Thymus (tissue), 11 donors: ENCODE measurements around the gene KATNB1. TPM values are rescaled to one million over a fixed set of nuclear protein-coding genes. Genes with fewer than 3 reads are reported as not detected.
A peak's percentile ranks its signal among the peaks of the same experiment; 100 is the strongest.

ENCODE experiments used
- DNase-seq, 9 donors: peaks; one replicate each; pipeline ENCODE4 v3.0.0-alpha.2; 2013; ENCODE audit warnings: low spot score in 9 of 9, low read depth in 6 of 9, missing footprints in 1 of 9
- H3K27ac ChIP-seq, 2 donors: one replicate each; pipeline ENCODE4 v1.5.1; 2013; ENCODE audit warnings: control low read depth in 1 of 2, low read depth in 1 of 2, low read length in 1 of 2, mild to moderate bottlenecking in 1 of 2, moderate library complexity in 1 of 2
- H3K27me3 ChIP-seq, 2 donors: one replicate each; pipeline ENCODE4 v1.5.1; 2013; ENCODE audit warnings: low read length in 1 of 2; ENCODE audit not compliant: control insufficient read depth in 2 of 2, insufficient read depth in 1 of 2
- H3K36me3 ChIP-seq, 2 donors: one replicate each; pipeline ENCODE4 v1.5.1; 2013; ENCODE audit warnings: low read length in 1 of 2, mild to moderate bottlenecking in 1 of 2, moderate library complexity in 1 of 2; ENCODE audit not compliant: control insufficient read depth in 2 of 2, insufficient read depth in 2 of 2
- H3K4me1 ChIP-seq, 2 donors: one replicate each; pipeline ENCODE4 v1.5.1; 2013; ENCODE audit warnings: low read length in 2 of 2; ENCODE audit not compliant: control insufficient read depth in 2 of 2, insufficient read depth in 2 of 2
- H3K4me3 ChIP-seq, 2 donors: one replicate each; pipeline ENCODE4 v1.5.1; 2013; ENCODE audit warnings: low read length in 2 of 2, control low read depth in 1 of 2, mild to moderate bottlenecking in 1 of 2
- H3K9me3 ChIP-seq, 2 donors: one replicate each; pipeline ENCODE4 v1.5.1; 2013; ENCODE audit warnings: low read length in 1 of 2, mild to moderate bottlenecking in 1 of 2; ENCODE audit not compliant: control insufficient read depth in 2 of 2, insufficient read depth in 1 of 2
- WGBS: extraction: QIAGEN DNeasy Blood & Tissue Kit; methylation state at CpG from one replicate; pipeline ENCODE4 v1.1.7; 2013; 5-methylcytosine and 5-hydroxymethylcytosine counted together
- polyA plus RNA-seq: library from polyadenylated mRNA; stranded (reverse); fragments of 200-250 nt; gene quantifications from one replicate; pipeline ENCODE4 v1.2.3, GENCODE V29; 2013
- total RNA-seq: library from RNA; stranded (reverse); fragments of 120-200 nt; gene quantifications from one replicate; pipeline ENCODE4 v1.2.4, GENCODE V29; 2013
- donor health status: healthy.

KATNB1 gene
- total and polyA plus RNA-seq, 2 donors: 13.3 to 15.1 TPM

DNA sequence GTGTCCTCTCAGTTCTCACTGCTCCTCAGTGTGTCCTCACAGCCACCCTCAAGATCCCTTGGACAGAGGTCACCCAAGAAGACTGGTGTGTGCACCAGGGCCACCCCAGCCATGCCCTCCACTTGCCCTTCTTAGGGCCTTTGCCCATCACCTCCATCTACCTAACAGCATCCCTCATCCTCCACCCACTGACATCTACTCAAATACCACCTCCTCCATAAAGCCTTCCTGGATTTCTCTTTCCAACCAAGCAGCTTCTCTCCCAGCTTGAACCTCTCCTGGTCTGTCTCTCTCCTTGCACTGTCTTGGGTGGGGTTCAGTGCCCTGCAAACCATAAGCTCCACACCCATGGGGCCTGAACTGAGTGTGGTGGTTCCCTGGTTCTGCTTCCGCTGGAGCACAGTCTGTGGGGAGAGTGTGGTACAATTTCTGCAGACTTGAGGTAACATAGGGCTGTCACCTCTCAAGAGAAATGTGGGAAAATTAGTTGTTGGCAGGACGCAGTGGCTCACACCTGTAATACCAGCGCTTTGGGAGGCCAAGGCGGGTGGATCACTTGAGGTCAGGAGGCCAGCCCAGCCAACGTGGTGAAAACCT, 14.4 kb downstream of the KATNB1 start:
- Histone ChIP-seq H3K4me3 (no peak overlapping the region), H3K9me3 (no peaks in the 10 kb centered on the region), H3K4me1 (no peaks in the 10 kb centered on the region), H3K36me3 (peaks cover 13 to 50% of the 10 kb centered on the region in 2 donors), H3K27ac (no peak overlapping the region), H3K27me3 (no peaks in the 10 kb centered on the region)
- no peak for DNase-seq
- WGBS: 94% methylated on average over 5 of the region's 5 CpGs

- Histone ChIP-seq H3K27me3 (no peaks in the 10 kb centered on the region), H3K27ac (no peak overlapping the region), H3K9me3 (no peaks in the 10 kb centered on the region), H3K4me1 (no peaks in the 10 kb centered on the region), H3K4me3 (no peak overlapping the region), H3K36me3 (peaks cover 18 to 60% of the 10 kb centered on the region in 2 donors)
- 98% methylated on average over 24 of the region's 24 CpGs for WGBS
- DNase-seq: no peak
Observed at GRCh38 chr16:57750796-57751538, 15.4 kb downstream of the KATNB1 start.

DNA sequence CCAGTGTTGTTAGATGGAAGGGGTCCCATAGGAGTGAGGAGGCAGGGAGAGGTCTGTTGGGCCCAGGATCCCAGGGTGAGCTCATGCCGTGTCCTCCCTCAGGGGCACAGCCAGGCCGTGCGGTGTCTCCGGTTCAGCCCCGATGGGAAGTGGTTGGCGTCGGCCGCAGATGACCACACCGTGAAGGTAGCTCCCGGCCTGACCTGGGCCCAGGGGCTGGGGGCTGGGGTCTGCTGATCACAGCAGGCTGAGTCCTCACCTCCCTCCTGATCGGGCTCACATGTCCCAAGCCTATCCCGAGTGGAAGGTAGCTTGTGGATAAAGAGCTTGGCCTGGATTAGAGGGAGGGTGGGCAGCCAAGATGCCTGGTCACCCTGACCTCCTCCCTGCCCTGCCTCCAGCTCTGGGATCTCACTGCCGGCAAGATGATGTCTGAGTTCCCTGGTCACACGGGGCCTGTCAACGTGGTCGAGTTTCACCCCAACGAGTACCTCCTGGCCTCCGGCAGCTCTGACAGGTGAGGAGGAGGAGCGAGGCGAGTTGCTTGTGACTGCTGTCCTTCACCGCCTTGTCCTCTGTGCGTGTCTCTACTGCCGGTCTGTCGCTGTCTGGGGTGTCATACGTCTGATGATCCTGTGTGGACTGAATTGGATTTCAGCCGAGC, 16.1 kb downstream of the KATNB1 start:
- 97% methylated on average over 26 of the region's 26 CpGs for WGBS
- no peak for DNase-seq
- peaks cover 18 to 60% of the 10 kb centered on the region in 2 donors for H3K36me3 ChIP-seq

GRCh38 chr16:57752203-57752580, 16.6 kb downstream of the KATNB1 start:
- WGBS: 78% methylated on average over 6 of the region's 6 CpGs
- H3K27me3 ChIP-seq: no peaks in the 10 kb centered on the region
- H3K4me3 ChIP-seq: no peak overlapping the region
- H3K9me3 ChIP-seq: no peaks in the 10 kb centered on the region
- no peaks in the 10 kb centered on the region for H3K4me1 ChIP-seq
- peak in 1 of 9 donors; percentile 9 for DNase-seq
- H3K27ac ChIP-seq: no peak overlapping the region
- H3K36me3 ChIP-seq: peaks cover 18 to 59% of the 10 kb centered on the region in 2 donors

More for the DNA sequence above, 16.1 kb downstream of the KATNB1 start:
- H3K4me1 ChIP-seq: no peaks in the 10 kb centered on the region
- H3K27me3 ChIP-seq: no peaks in the 10 kb centered on the region
- H3K9me3 ChIP-seq: no peaks in the 10 kb centered on the region
- H3K4me3 ChIP-seq: no peak overlapping the region
- no peak overlapping the region for H3K27ac ChIP-seq

- WGBS: 94% methylated on average over 44 of the region's 44 CpGs
- Histone ChIP-seq H3K4me3 (no peak overlapping the region), H3K27ac (no peak overlapping the region), H3K27me3 (no peaks in the 10 kb centered on the region), H3K9me3 (no peaks in the 10 kb centered on the region), H3K36me3 (peaks cover 19 to 52% of the 10 kb centered on the region in 2 donors), H3K4me1 (no peaks in the 10 kb centered on the region)
- no peak for DNase-seq
Observed at GRCh38 chr16:57752581-57753447, 17.2 kb downstream of the KATNB1 start.

DNA sequence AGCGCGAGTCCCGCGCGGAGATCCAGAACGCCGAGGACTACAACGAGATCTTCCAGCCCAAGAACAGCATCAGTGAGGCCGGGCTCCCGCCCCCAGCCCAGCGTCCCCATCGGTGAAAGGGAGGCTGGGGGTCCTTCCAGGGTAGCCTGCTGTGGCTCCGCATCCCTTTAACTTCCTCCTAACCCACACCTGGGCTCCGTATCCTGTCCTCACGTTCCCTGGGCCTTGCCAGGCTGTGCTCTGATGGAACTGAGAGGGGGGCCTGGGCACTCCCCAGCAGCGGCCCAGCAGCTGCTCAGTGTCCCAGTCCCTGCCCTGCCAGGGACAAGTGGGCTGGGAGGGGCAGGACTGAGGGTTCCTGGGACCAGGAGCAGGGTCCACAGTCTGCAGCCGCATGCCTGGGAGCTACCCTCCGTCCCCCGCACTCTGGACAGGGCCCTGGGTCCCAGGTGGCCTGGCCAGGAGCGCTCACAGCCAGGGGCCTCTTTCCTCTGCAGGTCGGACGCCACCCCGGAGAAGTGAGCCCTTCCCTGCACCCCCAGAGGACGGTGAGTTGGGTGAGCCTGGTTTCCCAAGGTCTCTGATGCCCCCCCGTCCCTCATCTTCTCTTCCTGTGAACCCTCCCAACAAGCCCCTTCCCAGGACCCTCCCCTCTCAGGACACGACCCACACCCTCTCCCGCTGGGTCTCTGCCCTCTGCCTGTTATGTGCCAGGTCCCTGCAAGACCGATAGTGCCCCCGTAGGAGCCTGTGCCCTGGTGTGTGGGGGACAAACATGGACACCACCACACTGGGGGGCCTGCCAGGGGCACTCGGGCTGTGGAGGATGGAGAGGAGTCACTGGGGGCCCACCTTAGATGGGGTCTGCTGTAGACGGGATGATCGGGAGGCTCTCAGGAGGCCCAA, 18.1 kb downstream of the KATNB1 start:
- no peaks in the 10 kb centered on the region for H3K9me3 ChIP-seq
- H3K4me1 ChIP-seq: no peaks in the 10 kb centered on the region
- H3K36me3 ChIP-seq: peaks cover 20 to 47% of the 10 kb centered on the region in 2 donors
- no peak overlapping the region for H3K27ac ChIP-seq
- H3K4me3 ChIP-seq: no peak overlapping the region
- WGBS: 96% methylated on average over 32 of the region's 32 CpGs
- DNase-seq: no peak
- H3K27me3 ChIP-seq: no peaks in the 10 kb centered on the region

- Histone ChIP-seq H3K27ac (no peak overlapping the region), H3K36me3 (peaks cover 20 to 47% of the 10 kb centered on the region in 2 donors), H3K27me3 (no peaks in the 10 kb centered on the region), H3K9me3 (no peaks in the 10 kb centered on the region), H3K4me3 (no peak overlapping the region), H3K4me1 (no peaks in the 10 kb centered on the region)
- WGBS: 93% methylated on average over 9 of the region's 9 CpGs
- DNase-seq: no peak
Observed at GRCh38 chr16:57754354-57755060, 18.9 kb downstream of the KATNB1 start.
